Parathyroid adenoma (tissue), 2 donors: Measurements from ENCODE around the gene BCL7B.
"Not testable (repeated sequence)": the region's sequence is repeated elsewhere in the genome, so short reads cannot be mapped to it uniquely, and the experiment has no call there.

Source experiments
- H2AFZ ChIP-seq: fragments of 300-600 bp; sonication (generic); one replicate; pipeline ENCODE4 v1.7.0; 2017; ENCODE audit warnings: antibody characterized with exemption, mild to moderate bottlenecking
- H3K27ac ChIP-seq: fragments of 300-600 bp; sonication (generic); one replicate; pipeline ENCODE4 v1.7.0; 2017
- H3K27me3 ChIP-seq: fragments of 300-600 bp; sonication (generic); one replicate; pipeline ENCODE4 v1.7.0; 2017; ENCODE audit warnings: low read length; ENCODE audit not compliant: control insufficient read depth, insufficient read depth
- H3K36me3 ChIP-seq: fragments of 300-600 bp; sonication (generic); one replicate; pipeline ENCODE4 v1.7.0; 2017; ENCODE audit warnings: low read length; ENCODE audit not compliant: control insufficient read depth, insufficient read depth
- H3K4me1 ChIP-seq: fragments of 300-600 bp; sonication (generic); one replicate; pipeline ENCODE4 v1.7.0; 2017; ENCODE audit warnings: control low read depth
- H3K4me2 ChIP-seq: fragments of 300-600 bp; sonication (generic); one replicate; pipeline ENCODE4 v1.7.0; 2017; ENCODE audit warnings: low read length
- H3K4me3 ChIP-seq: fragments of 300-600 bp; sonication (generic); one replicate; pipeline ENCODE4 v1.7.0; 2017; ENCODE audit warnings: low read depth, low read length
- H3K79me2 ChIP-seq: fragments of 300-600 bp; sonication (generic); one replicate; pipeline ENCODE4 v1.7.0; 2017; ENCODE audit warnings: control low read depth
- H3K9ac ChIP-seq: fragments of 300-600 bp; sonication (generic); one replicate; pipeline ENCODE4 v1.7.0; 2017; ENCODE audit warnings: mild to moderate bottlenecking
- H3K9me3 ChIP-seq: fragments of 300-600 bp; sonication (generic); one replicate; pipeline ENCODE4 v1.7.0; 2017; ENCODE audit warnings: low read length; ENCODE audit not compliant: control insufficient read depth
- TF ChIP-seq, protein P1 (sequence below): fragments of 300-600 bp; sonication (generic); IDR thresholded peaks from one replicate; pipeline ENCODE4 v1.7.0; 2017; ENCODE audit warnings: antibody characterized with exemption, mild to moderate bottlenecking
- donor health status: primary hyperparathyroidism.

Gene BCL7B

DNA sequence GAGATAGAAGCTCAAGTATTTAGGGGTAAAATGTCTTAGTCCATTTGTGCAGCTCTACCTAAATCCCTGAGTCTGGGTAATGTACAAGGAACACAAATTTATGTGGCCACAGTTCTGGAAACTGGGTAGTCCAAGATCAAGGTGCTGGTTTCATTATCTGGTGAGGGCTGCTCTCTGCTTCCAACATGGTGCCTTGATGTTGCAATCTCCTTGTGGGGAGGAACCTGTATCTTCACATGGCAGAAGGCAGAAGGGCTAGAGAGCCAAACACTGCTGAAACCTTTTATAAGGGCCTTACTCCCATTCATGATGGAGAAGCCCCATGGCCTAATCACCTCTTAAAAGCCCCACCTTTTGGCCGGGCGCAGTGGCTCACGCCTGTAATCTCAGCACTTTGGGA lies 26.7 kb downstream of the BCL7B start:
- Histone ChIP-seq H3K4me2 (no peak overlapping the region), H3K9me3 (no peaks in the 10 kb centered on the region), H3K4me3 (no peak overlapping the region), H3K79me2 (no peaks in the 10 kb centered on the region), H3K27me3 (no peaks in the 10 kb centered on the region), H3K27ac (no peak overlapping the region), H3K4me1 (no peaks in the 10 kb centered on the region), H2AFZ (no peak overlapping the region), H3K9ac (no peak overlapping the region), H3K36me3 (no peaks in the 10 kb centered on the region)
- TF ChIP-seq, protein P1, sequence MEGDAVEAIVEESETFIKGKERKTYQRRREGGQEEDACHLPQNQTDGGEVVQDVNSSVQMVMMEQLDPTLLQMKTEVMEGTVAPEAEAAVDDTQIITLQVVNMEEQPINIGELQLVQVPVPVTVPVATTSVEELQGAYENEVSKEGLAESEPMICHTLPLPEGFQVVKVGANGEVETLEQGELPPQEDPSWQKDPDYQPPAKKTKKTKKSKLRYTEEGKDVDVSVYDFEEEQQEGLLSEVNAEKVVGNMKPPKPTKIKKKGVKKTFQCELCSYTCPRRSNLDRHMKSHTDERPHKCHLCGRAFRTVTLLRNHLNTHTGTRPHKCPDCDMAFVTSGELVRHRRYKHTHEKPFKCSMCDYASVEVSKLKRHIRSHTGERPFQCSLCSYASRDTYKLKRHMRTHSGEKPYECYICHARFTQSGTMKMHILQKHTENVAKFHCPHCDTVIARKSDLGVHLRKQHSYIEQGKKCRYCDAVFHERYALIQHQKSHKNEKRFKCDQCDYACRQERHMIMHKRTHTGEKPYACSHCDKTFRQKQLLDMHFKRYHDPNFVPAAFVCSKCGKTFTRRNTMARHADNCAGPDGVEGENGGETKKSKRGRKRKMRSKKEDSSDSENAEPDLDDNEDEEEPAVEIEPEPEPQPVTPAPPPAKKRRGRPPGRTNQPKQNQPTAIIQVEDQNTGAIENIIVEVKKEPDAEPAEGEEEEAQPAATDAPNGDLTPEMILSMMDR = no peak

DNA sequence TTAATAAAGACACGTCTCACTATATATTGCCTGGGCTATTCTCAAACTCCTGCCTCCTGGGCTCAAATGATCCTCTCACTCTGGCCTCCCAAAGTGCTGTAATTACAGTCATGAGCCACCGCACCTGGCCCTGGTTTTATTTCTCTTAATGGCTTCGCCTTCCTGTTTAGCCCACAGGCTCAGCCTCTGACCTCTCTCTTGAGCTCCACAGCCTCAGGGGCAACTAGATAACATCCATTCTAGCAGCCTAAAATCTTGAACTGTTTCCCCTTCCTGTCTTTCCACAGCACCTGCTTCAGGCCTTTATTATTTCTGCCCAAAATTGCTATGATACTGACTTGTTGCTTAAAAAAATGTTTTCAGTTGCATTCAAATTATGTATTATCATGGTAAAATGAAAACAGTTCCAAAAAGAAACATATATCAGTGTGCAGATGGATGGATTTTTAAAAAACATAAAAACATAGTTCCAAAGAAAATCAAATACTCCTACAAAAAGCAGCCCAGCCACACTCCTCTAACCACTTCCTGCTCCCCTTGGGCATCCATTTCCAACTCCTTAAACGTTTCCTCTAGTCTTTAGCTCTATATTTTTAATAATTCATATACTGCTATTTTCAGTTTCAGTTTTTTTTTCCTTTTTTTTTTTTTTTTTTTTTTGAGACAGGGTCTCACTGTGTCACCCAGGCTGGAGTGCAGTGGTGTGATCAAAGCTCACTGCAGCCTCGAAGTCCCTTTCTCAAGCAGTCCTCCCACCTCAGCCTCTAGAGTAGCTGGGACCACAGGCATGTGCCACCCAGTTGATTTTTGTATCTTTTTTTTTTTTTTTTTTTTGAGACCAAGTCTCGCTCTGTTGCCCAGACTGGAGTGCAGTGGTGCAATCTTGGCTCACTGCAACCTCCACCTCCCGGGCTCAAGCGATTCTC lies 30.3 kb downstream of the BCL7B start:
- H3K4me3 ChIP-seq = no peak overlapping the region
- TF ChIP-seq, protein P1 = no peak
- H3K9ac ChIP-seq = no peak overlapping the region
- H3K27ac ChIP-seq = no peak overlapping the region
- no peaks in the 10 kb centered on the region for H3K36me3 ChIP-seq
- no peaks in the 10 kb centered on the region for H3K79me2 ChIP-seq
- peaks cover 2% of the 10 kb centered on the region for H3K4me1 ChIP-seq
- no peak overlapping the region for H2AFZ ChIP-seq
- H3K27me3 ChIP-seq = no peaks in the 10 kb centered on the region
- no peaks in the 10 kb centered on the region for H3K9me3 ChIP-seq
- H3K4me2 ChIP-seq = no peak overlapping the region

DNA sequence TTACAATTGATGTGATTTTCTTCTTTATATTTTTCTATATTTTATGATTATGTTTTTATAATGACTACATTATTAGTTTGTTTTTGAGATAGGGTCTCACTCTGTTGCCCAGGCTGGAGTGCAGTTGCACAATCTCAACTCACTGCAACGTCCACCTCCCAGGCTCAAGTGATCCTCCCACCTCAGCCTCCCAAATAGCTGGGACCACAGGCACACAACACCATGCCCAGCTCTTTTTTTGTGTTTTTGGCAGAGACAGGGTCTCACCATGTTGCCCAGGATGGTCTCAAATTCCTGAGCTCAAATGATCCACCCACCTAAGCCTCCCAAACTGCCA lies 31.4 kb downstream of the BCL7B start:
- H3K36me3 ChIP-seq, H3K27me3 ChIP-seq, H3K4me1 ChIP-seq, H3K79me2 ChIP-seq, H3K9me3 ChIP-seq, H2AFZ ChIP-seq, H3K27ac ChIP-seq, H3K4me2 ChIP-seq, H3K9ac ChIP-seq, H3K4me3 ChIP-seq: not testable (repeated sequence)

DNA sequence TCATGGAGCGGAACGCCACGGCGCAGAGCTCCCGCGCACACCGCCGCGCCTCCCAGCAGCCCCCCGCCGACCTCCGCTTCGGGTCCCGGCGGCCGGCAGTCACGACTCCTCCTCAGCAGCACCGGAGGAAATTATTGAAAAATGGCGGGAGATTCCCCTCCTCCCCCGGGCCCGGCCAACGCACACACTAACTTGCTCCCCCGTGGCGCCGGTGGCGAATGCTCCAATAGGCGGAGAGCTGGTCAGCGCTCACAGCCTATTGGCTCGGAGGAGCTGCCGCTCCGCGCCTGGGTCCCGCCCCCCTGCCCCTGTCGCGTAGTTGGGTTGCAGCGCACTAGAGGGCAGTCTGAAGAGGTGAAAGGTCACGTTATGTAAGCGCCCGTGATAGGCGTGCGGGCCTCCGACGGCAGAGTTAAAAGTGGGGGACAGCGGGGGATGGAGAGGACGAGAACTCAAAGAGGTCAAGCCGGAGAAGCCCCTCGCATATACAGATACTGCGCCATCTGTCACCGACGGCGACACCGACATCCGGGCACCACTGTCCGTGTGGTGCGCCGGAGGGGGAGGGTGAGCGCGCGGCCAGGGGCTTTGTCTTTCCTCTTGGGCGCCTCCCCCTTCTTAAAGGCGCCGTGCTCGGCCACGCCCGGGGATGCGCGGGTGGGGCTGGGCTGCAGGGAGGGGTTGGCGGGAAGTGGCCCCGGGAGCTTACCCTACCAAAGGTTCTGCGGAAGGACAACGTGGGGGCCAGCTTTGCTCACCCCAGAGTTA lies 35.2 kb downstream of the BCL7B start, which contains the start of gene BAZ1B:
Gene BAZ1B (minus strand): TSS at position 189 of the 768 bp plus-strand sequence. CDS start 360 bp downstream, outside the sequence.
- Histone ChIP-seq H3K4me1 (peaks cover 10% of the 10 kb centered on the region), H3K4me2 (peak within 1 kb of the TSS; percentile 83), H3K9me3 (no peaks in the 10 kb centered on the region), H3K36me3 (no peaks in the 10 kb centered on the region), H2AFZ (peak within 1 kb of the TSS; percentile 93), H3K27ac (peak within 1 kb of the TSS; percentile 90), H3K9ac (peak within 1 kb of the TSS; percentile 40), H3K79me2 (peaks cover 16% of the 10 kb centered on the region), H3K27me3 (no peaks in the 10 kb centered on the region), H3K4me3 (peak within 1 kb of the TSS; percentile 80)
- TF ChIP-seq, protein P1 = peak; percentile 33

DNA sequence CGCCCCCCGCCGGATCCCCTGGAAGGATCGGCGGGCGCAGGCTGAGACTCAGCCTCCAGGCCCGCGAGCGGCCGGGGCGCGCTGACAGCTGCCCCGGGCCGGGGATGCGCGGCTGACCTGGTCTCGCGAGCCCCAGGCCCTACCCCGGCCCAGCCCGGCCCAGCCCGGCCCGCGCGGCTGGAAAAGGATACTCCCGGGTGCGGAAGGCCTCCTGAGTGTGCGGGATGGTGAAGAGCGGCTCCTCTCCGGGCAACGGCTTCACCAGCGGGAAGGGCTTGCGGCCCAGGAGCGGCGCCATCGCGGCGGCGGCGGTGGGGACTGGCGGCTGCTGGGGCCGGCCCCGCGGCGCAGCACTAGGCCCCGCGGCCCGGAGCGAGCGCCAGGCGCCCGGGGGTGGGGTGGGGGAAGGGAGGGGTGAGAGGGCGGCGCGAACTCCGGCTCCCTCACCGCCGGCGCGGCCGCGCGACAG lies 35.8 kb downstream of the BCL7B start:
- H3K9ac ChIP-seq = peak overlapping the region; percentile 40
- peaks cover 10% of the 10 kb centered on the region for H3K4me1 ChIP-seq
- peak overlapping the region; percentile 83 for H3K4me2 ChIP-seq
- no peaks in the 10 kb centered on the region for H3K27me3 ChIP-seq
- H3K27ac ChIP-seq = peak overlapping the region; percentile 90
- H2AFZ ChIP-seq = peak overlapping the region; percentile 93
- H3K9me3 ChIP-seq = no peaks in the 10 kb centered on the region
- peak overlapping the region; percentile 80 for H3K4me3 ChIP-seq
- no peaks in the 10 kb centered on the region for H3K36me3 ChIP-seq
- H3K79me2 ChIP-seq = peaks cover 22% of the 10 kb centered on the region
- TF ChIP-seq, protein P1 = no peak
